ENCODE results near the gene OR2AJ1. TPM values are rescaled to one million over a fixed set of nuclear protein-coding genes. Genes with fewer than 3 reads are reported as not detected.

OR2AJ1 gene, protein sequence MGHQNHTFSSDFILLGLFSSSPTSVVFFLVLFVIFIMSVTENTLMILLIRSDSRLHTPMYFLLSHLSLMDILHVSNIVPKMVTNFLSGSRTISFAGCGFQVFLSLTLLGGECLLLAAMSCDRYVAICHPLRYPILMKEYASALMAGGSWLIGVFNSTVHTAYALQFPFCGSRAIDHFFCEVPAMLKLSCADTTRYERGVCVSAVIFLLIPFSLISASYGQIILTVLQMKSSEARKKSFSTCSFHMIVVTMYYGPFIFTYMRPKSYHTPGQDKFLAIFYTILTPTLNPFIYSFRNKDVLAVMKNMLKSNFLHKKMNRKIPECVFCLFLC
- not detected for total RNA-seq

DNA sequence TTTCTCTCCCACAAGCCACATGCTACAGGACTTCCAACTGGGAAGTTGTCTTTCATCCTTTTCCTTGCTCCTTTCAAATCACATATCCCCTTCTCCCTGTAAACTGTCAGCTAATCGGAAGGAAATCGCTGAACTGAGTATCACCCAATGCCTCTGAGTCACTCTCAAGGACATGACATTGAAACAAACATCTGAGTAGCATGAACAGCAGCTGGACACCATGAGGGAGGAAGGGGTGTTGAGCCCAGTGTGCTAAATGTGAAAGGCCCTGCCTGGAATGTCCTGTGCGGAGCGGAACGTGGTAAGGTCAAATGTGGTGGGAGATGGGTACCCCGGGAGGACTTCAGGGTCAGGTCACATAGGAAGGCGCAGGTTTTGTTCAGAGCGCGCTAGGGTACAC, at the start of gene OR2AJ1:
Gene OR2AJ1 (plus strand): TSS at position 22 of the 400 bp plus-strand sequence. CDS start 8,880 bp downstream, outside the sequence.
- WGBS, result 84% methylated on average over 9 of the region's 9 CpGs
- no peak for TF ChIP-seq POLR2A (IDR thresholded peaks at IDR 0.05)
- no peak for TF ChIP-seq POLR2AphosphoS5 (IDR thresholded peaks at IDR 0.05)
- no peak for TF ChIP-seq CTCF (IDR thresholded peaks at IDR 0.05)

GRCh38 chr1:247883346-247883745, 41.3 kb upstream of the OR2AJ1 start:
- Histone ChIP-seq H3K27me3 (replicated peaks; ENCODE audit: insufficient read depth) (no peaks in the 10 kb centered on the region), H3K4me3 (no peak overlapping the region), H3K4me1 (replicated peaks) (no peaks in the 10 kb centered on the region), H3K9me3 (no peaks in the 10 kb centered on the region), H3K27ac (no peak overlapping the region), H3K36me3 (no peaks in the 10 kb centered on the region)
- intact Hi-C loops (cut with DNase I), result no loop called here
- WGBS, result 71% methylated on average over 9 of the region's 9 CpGs
- TF ChIP-seq CTCF (IDR thresholded peaks at IDR 0.05), result no peak
- no peak for TF ChIP-seq POLR2A (IDR thresholded peaks at IDR 0.05)
- TF ChIP-seq POLR2AphosphoS5 (IDR thresholded peaks at IDR 0.05), result no peak
- DNase-seq (ENCODE audit: low spot score), result no peak

More for the DNA sequence above, at the start of gene OR2AJ1:
- no peaks in the 10 kb centered on the region for H3K36me3 ChIP-seq
- no peaks in the 10 kb centered on the region for H3K4me1 ChIP-seq (replicated peaks)
- no peak for DNase-seq (ENCODE audit: low spot score)
- H3K27ac ChIP-seq, result no peak within 1 kb of the TSS
- intact Hi-C loops (cut with DNase I), result no loop called here
- no peak within 1 kb of the TSS for H3K4me3 ChIP-seq
- no peaks in the 10 kb centered on the region for H3K9me3 ChIP-seq
- H3K27me3 ChIP-seq (replicated peaks; ENCODE audit: insufficient read depth), result no peaks in the 10 kb centered on the region

- Histone ChIP-seq H3K9me3 (no peaks in the 10 kb centered on the region), H3K4me3 (no peak overlapping the region), H3K27me3 (replicated peaks; ENCODE audit: insufficient read depth) (no peaks in the 10 kb centered on the region), H3K4me1 (replicated peaks) (no peaks in the 10 kb centered on the region), H3K27ac (no peak overlapping the region), H3K36me3 (no peaks in the 10 kb centered on the region)
- no peak for DNase-seq (ENCODE audit: low spot score)
- TF ChIP-seq POLR2AphosphoS5 (IDR thresholded peaks at IDR 0.05), result no peak
- no peak for TF ChIP-seq POLR2A (IDR thresholded peaks at IDR 0.05)
- TF ChIP-seq CTCF (IDR thresholded peaks at IDR 0.05), result no peak
- 83% methylated on average over 10 of the region's 10 CpGs for WGBS
- intact Hi-C loops (cut with DNase I), result no loop called here
These were observed 39.8 kb upstream of the OR2AJ1 start for GRCh38 chr1:247884797-247885413.

GRCh38 chr1:247895163-247895637, 29.5 kb upstream of the OR2AJ1 start, which contains the start of gene OR2W3:
Gene OR2W3 (plus strand): TSS chr1:247895587. CDS start chr1:247895587, 0 bp downstream.
- no peaks in the 10 kb centered on the region for H3K27me3 ChIP-seq (replicated peaks; ENCODE audit: insufficient read depth)
- no peaks in the 10 kb centered on the region for H3K4me1 ChIP-seq (replicated peaks)
- H3K27ac ChIP-seq, result no peak within 1 kb of the TSS
- H3K4me3 ChIP-seq, result no peak within 1 kb of the TSS
- no peaks in the 10 kb centered on the region for H3K9me3 ChIP-seq
- DNase-seq (ENCODE audit: low spot score), result no peak
- 44% methylated on average over 2 of the region's 2 CpGs for WGBS
- intact Hi-C loops (cut with DNase I), result no loop called here
- H3K36me3 ChIP-seq, result no peaks in the 10 kb centered on the region
- TF ChIP-seq POLR2A (IDR thresholded peaks at IDR 0.05) (no peak), CTCF (IDR thresholded peaks at IDR 0.05) (no peak), POLR2AphosphoS5 (IDR thresholded peaks at IDR 0.05) (no peak)

Measured in prostate gland (tissue), 2 donors.